IPS DF 19.7 (cell line): ENCODE data around the gene TADA1.
"Not testable (repeated sequence)": the region's sequence is repeated elsewhere in the genome, so short reads cannot be mapped to it uniquely, and the experiment has no call there.

ENCODE experiments used
- DNase-seq: peaks from one replicate; pipeline ENCODE4 v3.0.0-alpha.2; 2013; ENCODE audit warnings: low read depth, low spot score

Gene TADA1

DNA sequence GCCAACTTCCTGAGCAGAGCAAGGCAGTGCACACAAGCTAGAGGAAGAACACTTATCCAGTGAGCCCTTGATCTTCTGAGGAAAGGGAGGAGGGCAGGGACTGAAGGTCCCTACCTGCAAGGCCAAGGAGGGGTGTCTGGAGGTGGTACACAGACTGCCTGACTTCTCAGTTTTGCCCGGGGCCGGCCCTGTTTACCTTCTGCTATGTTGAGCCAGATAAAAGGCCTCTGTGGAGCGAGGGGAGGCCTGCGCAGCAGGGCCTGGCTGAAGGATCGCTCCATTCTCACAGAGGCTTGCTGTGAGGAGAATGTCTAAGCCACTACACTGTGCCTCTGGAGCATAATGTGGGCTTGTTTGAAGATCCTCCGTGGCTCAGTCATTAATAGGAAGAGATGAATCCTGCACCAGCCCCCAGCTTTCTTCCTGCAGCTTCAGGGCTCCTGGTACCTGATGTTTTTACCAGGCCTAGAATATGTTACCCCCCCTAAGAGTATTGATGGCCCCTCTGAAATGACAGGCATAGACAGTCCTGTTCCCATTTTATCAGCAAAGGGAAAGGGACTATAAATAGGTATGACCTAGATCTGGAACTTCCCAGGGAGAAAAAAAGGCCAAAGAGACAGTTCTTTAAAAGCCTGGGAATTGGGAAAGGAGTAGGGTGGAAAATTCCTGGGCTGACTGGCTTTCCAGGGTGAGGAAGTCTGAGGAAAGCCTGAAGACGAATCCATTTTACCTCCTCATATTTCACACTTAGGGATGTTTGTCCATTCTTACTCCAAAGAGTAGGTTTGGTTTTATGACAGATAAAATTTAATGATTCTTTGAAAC is 32.1 kb downstream of the TADA1 start:
- no peak for DNase-seq

DNA sequence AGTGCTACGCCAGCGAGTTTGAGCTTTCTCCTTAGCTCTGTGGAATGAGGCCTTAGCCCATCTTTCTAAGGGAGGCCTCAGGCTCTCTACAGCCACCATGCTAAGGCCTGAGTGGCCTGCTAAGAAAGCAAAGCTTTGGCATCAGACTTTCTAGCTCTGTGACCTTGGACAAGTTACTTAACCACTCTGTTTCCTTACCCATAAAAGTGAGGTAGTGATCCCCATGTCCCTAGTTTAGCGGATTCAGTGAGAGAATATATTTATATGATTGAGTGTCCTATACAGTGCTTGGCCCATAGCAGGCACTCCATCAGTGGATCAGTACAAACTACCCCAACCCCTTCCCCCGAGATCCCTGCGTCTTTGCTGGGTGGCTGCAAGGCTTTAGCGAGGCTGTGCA is 32.7 kb downstream of the TADA1 start:
- DNase-seq: no peak

DNA sequence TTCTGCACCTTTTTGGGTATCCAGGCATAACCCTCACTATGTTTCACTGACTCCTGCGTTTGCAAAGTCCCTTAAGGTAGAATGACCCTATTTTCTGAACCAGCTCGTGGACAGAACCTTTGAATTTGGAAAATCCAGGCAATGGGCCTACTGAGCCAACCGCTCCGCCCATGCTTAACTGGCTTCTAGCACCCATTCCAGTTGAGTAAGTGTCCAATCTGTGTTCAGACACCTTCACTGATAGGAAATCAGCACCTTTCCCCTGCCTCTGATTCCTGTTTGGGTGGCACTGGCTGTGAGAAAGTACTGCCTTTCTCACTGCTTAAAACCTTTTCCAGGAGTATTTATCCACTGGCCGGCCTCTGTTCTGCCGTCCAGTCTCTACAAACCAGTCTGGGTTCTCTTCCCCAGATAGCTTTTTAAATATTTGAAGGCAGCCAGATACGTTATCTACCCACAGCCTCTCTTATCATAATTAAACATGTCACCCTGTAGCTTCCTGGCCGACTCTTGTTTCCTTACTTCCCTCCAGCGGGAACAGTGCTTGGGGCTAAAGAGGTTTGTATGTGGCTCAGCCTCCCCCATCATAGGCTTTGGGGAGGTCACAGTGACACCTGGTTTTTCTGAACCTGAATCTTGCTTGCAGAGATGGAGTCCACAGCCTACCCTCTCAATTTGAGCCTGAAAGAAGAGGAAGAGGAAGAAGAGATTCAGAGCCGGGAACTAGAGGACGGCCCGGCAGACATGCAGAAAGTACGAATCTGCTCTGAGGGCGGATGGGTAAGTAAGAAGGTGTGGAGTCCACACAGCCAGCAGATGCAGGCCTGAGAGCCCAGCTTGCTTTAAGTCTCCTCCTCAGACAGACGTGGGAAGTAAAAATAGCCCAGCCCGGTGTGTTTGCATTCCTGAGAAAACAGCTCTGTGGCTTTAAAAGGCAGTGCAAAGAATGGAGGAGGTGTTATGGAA is 35.5 kb downstream of the TADA1 start:
- no peak for DNase-seq

DNA sequence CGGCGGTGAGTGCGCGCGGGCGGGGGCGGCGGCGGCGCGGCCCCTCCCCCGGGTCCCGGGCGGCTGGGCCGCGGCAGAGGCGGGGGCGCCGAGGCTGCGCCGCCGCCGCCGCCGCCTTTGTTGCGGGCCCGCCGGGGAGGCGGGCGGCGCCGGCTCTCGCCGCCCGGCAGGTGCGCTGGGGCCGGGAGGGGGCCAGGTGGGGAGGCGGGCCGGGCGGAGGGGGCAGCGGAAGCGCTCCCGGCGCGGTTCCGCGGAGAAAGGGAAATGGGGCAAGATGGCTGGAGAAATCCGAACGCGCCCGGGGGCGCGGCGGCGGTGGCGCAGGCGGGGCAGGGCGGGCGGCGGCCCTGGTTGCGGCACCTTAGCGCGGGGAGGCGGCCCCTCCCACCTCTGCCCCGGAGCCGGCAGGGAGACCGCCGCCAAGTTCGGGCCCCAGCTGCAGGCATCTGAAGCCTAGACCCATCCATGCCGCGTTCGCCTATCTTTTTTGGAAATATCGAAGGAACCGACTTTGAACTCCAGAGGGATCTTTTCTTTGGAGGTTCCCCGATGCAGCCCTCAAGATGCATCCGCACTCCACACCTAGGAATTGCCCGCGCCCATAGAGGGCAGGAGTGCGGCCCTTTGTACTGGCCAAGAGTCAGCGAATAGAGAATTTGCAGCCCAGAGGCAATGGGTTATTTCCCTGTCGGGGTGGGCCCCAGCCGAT is 36.3 kb downstream of the TADA1 start:
- DNase-seq: no peak

DNA sequence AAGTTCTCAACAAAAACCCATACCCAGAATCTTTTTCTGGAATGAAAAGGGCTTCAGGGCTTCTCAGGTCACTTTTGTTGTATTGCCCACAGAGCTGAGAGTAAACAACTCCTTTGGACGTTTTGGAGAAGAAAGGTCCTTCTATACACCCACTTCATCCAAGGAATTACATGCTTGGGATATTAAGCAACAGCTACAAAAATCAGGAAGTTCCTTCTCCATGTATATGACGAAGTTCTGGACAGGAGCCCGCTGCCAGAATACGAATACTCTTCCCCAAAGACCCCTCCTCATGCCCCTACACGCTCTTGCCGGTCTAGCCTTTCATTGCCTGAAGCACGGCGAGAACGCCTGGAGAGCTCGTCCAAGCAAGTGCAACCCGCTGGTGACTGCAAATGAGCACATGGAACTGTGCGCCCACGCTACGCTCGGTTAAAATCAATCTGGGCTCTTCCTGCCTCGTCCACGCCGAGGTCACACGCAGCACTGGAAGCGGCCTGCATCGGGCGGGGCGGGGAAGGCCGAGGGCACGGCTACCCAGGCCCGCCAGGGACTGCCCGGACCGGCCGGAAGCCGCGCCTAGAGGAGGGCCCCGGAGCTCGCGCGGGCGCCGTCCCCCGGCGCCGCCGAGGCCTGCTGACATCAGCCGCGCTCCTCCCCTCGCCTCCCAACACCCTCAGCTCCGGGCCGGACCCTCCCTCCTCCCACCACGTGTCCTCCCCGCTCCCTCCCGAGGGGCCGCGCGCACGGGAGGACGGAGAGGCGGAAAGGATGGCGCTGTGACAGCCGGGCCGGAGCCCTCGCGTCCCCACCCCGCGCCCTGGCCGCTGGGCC is 37.1 kb downstream of the TADA1 start, which contains the start of gene POGK:
Gene POGK, plus strand, starts transcription at position 710 of the 834 bp plus-strand sequence. CDS start 1,482 bp downstream, outside the sequence.
- peak; percentile 57 for DNase-seq

DNA sequence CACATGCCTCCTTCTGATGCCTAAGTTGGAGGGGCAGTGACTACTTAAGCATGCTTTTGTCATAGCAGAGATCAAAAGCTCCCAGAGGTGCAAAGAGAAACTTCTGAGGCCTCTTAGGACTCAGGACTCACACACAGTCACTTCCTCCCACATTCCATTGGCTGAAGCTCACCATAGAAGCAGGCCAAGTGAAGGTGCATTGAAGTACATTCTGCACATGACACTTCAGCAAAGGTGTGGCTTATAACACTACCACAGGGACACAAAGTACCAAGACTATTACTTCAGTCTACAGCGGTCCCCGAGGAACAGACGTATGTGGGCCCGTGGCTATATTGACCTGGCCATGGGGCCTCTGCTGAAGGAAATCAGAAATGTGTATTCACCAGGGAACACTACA is 39.3 kb downstream of the TADA1 start:
- no peak for DNase-seq

DNA sequence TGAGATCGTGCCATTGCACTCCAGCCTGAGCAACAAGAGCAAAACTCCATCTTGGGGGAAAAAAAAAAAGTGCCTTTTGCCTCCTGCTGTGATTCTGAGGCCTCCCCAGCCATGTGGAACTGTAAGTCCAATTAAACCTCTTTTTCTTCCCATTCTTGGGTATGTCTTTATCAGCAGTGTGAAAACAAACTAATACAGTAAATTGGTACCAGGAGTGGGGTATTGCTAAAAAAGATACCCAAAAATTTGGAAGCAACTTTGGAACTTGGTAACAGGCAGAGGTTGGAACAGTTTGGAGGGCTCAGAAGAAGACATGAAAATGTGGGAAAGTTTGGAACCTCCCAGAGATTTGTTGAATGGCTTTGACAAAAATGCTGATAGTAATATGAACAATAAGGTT is 46.3 kb downstream of the TADA1 start:
- not testable (repeated sequence) for DNase-seq

DNA sequence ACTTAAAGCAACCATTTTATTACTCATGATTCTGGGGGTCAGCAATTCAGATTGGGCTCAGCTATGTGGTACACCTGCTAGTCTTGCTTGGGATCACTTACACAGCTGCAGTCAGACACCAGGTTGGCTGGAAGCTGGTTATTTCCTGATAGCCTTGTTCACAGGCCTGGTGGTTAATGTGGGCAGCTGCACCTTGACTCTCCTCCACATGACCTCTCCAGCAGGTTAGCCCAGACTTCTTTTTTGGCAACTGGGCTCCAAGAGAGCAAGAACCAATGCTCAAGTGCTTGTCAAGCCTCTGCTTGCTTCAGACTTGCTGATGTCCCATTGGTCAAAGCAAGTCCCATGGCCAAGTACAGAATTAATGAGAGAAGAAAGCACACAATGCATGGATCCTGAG is 48.6 kb downstream of the TADA1 start:
- DNase-seq: no peak

DNA sequence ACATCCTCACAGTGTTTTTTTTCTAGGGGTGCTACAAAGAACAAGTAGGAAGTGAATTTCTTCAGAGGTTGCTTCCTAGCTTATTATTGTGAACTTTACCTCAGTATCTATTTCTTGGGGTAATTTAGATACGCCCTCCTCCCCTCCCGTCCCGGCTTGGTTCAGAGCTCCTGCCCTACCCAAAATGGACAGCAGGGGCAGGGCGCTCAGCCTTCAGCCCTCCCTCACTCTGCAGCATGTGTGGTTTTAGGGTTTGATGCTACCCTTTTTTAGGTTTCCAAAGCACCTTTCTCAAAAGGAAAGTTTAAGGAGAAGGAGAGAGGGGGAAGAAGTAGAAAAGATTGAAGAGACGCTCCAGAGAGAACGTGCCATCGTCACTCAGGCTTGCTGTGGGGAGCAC is 53.7 kb downstream of the TADA1 start:
- no peak for DNase-seq

DNA sequence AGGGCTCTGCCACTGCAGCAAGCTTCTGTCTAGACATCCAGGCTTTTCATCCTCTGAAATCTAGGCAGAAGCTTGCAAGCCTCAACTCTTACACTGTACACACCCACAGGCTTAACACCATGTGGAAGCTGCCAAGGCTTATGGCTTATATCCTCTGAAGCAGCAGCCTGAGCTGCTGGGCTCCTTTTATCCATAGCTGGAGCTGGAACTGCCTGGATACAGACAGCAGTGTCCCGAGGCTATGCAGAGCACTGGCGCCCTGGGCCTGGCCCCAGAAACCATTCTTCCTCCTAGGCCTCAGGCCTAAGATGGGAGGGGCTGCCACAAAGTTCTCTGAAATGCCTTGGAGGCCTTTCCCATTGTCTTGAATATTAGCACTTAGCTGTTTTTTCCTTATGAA is 56.1 kb downstream of the TADA1 start:
- no peak for DNase-seq

DNA sequence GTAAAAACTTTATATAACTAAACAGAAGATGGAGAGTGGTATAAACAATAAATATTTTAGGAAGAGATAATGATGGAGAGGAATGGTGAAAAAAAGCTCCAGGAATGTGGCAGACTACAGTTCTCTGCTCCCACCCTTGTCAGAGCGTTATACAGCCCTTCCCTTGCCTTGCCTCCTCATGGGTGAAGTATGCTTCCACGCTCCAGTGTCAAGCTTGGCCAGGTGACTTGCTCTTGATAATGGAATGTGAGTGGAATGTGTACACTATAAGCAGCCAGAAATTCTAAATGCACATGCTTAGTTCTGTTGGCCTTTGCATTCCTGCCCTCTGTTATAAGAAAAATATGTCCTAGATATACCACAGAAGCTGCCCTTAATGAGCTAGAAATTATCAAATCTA is 61.5 kb downstream of the TADA1 start:
- no peak for DNase-seq

DNA sequence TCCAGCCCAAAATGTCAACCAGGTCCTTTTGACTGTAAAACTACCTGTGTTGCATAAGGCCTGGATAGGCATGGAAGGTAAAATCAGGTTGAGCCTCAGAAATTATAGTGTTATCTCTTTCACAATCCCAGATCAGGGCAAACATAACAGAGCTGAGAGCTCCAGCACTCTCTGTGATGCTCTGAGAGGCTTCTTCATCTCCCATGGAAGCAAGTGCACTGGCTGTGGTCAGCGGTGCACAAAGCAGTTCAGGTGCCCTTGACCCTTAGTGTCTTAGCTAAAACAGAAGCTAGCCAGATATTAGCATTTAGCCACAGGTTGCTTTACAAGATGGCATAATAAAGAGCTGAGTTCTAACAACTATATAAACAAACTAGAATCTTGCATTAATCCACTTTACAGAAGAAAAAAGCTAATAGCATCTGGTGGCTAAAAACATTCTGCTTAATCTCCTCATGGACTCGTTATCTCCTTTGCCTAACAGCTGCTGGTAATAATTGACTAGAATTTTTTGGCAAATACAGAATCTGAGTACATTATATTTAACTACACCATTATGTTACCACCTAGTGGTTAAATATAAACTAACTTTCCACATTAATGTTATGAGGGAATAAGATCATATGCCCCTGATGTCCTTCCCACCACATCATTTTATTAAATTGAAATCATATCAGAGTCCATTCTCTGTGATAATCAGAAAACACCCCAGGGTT is 62.4 kb downstream of the TADA1 start:
- DNase-seq: no peak

DNA sequence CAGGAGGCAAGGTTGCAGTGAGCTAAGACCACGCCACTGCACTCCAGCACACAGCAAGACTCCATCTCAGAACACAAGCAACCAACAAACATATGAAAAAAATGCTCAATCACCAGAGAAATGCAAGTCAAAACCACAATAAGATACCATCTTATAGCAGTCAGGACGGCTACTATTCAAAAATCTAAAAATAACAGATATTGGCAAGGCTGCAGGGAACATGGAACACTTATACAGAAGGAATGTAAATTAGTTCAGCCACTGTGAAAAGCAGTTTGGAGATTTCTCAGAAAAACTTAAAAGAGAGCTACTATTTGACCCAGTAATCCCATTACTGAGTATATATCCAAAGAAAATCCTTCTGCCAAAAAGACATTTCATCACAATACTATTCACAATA is 64.4 kb downstream of the TADA1 start:
- no peak for DNase-seq

DNA sequence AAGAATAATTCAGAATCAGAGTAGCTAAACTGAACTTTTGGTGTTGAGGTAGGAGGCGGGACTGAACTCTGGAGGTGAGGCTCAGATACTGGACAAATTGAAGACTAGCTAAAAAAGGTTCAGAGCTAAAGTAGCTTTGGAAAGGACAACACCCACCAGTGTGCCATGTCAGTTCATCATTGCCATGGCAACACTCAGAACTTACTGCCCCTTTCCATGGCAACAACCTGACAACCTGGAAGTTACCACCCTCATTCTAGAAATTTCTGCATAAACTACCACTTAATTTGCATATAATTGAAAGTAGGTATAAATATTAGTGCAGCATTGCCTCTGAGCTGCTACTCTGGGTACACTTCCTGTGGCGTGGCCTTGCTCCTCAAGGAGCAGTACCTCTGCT is 67.1 kb downstream of the TADA1 start:
- no peak for DNase-seq
